GM18508 (cell line): ENCODE measurements around the gene COMMD9.
"Not testable (repeated sequence)": the region's sequence is repeated elsewhere in the genome, so short reads cannot be mapped to it uniquely, and the experiment has no call there.

Experiments used
- ATAC-seq: cut with Tn5 transposase; IDR thresholded peaks from one replicate; pipeline ENCODE4 v1.9.1; 2021; ENCODE audit warnings: moderate number of reproducible peaks; ENCODE audit not compliant: insufficient read depth, unreplicated experiment

Gene COMMD9

DNA sequence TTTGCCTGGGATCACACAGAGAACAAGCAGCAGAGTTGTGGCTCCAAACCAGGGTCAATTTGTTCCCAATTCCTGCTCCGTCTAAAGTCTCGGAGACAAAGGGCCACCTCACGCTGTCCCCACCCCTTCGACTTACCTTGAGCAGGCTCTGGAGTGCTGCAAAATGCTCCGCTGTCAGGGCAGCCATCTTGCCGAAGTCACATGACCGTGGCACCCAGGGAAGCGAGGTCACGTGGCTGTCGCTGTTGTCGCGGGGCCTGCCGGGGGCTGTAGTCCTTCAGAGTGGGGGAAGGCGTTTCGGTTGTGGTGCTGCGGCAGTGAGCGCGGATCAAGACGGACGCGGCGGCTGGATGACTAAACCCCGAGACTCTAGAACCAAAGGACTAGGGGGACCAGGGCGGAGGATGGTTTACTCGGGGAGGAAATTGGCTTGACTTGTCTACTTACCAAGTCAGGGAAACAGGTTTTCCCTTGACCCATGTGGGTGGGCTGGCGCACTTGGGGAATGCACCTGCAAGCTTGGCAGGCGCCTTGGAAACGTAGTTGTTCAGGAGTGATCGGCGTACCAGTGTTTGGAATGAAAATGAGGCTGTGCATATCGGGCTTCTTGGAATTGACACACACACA is at the start of gene COMMD9:
Gene COMMD9 (minus strand): TSS at position 199 of the 627 bp plus-strand sequence. CDS start 12 bp downstream, at position 187.
- ATAC-seq = peak; percentile 94

DNA sequence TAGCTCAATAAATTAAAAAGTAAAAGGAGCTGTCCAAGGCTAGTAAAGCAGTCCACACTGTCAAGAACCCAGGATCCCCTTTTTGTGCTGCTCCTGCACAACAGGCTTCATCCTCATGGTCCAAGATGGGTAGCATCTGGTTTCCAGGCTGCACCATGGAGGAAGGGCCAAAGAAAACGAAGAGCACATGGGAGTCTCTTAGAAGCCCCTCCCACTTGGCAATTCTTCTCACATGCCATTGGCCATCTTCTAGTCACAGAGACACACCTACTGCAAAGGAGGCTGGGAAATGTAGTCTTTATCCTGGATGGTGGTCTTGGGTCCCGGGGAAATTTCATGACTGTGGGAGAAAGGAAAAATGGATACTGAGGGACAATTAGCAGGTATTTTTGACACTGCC is 44.7 kb upstream of the COMMD9 start:
- ATAC-seq = no peak

DNA sequence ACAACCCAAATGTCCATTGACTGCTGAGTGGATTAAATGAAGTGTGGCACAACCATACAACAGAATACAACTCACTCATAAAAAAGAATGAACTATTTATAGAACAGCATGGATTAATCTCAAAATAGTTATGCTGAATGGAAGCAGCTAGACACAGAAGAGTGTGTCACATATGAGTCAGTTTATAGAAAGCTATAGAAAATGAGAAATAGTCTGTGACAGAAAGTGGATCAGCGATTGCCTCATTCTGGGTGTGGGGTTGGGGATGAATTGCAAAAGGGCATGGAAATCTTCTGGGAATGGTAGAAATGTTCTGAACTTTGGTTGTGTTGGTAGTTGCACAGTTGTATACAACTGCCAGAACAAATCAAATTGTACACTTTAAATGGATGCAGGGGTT is 44.2 kb upstream of the COMMD9 start:
- ATAC-seq = no peak

DNA sequence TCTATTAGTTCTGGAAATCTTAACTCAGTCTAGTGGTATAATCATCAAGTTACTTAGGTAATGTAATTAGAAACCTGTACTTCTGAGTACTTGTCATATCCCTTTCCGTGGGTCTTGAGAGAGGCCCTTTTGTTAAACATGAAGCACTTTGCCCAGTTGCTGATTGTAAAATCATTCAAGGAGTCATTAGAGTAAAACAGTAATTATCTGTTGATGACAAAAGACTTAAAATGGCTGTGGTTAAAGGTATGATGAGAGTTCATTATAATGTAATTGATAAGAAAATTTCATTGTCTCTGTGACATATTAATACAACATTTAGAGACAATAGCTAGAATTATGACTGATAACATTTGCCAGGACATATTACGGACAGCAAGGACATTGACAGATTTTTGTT is 41.2 kb upstream of the COMMD9 start:
- no peak for ATAC-seq

DNA sequence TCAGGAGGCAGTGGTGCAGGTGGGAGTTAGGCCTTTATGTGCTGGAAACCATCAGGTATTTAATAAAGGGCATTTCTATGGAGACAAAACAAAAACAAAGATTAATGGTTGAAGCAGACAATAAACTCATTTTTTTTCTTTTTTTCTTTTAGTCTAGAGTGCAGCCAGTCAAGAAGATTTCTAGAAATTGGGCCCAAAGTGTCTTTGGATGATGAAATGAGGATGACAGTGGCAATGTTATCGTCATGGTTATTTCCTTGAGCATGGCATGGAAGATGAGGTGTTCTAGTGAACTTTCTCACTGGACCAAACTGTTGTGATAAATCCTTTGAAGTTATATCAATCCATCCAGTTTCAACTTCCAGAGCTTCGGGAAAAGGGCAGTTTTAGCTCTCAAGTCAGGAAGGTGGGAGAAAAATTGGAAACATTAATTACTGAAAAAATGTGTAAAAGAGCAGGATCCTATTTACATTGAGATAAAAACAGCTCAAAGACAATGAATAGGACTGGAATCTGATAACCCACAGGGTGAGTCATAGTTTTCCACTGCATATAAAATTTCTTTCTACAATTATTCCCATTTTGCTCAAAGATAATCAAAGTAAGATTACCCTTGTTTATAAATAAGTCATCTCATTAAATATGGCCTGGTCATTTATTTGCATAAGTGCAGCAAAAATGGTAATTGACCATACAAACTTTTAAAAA is 39.9 kb upstream of the COMMD9 start:
- ATAC-seq = no peak

DNA sequence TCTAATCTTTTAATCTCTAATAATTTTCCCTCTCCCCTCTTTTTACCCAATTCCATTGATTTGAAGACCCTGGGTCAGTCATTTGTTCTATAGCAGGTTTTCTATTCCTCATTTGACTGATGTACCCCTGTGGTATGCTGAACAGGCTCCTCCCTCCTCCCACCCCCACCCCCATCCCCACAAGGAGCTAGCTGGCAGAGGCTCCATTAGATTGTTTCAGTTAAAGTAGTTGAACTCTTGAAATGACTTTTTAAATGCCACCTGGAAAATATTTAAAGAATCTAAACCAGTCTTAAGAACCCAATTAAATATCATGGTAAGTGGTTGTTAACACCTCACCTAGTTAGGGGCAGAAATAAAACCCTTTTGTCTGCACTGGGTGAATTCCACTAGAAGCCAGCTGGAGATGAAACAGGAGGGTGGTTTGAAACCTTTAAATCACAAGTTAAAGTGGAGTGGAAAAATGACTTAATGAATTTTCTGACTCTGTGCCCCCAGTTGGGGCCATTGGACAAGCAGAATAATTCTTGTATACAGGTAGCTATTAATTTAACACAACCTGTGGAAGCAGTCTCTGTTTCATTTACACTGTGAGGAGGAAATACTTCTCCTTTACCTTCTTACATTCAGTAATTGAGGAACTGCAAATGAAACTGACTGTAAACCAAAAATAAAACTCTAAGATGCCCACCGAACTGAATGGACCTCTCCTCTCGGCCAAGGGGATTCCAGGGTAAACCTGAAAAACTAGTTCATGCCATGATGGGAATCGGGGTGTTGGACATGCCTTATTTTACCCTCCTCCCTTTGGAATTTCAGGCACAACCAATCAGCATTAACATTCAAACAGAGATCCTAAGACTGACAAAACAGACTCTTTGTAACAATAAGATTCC is 37.5 kb upstream of the COMMD9 start:
- peak; percentile 63 for ATAC-seq

DNA sequence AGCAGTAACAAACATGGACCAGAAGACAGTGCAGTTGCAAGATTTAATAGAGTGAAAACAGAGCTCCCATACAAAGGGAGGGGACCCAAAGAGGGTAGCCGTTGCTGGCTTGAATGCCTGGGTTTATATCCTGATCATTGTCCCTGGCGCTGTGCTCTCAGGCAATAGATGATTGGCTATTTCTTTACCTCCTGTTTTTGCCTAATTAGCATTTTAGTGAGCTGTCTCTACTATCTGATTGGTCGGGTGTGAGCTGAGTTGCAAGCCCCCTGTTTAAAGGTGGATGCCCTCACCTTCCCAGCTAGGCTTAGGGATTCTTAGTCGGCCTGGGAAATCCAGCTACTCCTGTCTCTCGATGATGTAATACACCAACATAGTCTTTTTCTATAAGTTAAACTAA is 36.2 kb upstream of the COMMD9 start:
- not testable (repeated sequence) for ATAC-seq

DNA sequence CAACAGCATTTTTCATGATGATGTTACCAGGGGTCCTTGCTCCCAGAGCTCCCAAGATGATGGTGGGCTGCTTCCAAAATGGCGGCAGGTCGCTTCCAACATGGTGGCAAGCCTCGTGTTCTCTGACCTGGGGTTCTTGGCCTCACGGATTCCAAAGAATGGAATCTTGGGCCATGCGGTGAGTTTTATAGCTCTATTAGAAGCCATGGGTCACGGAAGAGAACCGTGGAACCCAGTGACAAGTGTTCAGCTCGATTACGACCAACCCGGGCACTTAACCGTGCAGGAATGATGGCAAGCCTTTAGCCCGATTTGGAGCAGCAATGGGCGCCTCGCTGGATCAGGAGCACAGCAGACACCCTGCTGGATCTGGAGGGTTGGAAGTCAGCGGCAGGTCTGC is 35.7 kb upstream of the COMMD9 start:
- ATAC-seq = not testable (repeated sequence)

DNA sequence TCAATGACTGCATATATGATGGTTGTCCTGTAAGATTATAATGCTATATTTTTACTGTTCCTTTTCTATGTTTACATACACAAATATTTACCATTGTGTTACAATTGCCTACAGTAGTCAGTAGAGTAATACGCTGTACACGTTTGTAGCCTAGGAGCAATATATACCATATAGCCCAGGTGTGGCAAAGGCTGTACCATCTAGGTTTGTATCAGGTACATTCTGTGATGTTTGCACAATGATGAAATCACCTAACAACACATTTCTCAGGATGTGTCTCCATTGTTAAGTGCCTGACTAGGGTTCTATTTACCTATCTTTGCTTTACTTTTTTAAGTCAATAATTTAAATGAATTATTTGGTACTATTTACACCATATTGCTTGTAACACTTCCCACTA is 28.8 kb upstream of the COMMD9 start:
- no peak for ATAC-seq

DNA sequence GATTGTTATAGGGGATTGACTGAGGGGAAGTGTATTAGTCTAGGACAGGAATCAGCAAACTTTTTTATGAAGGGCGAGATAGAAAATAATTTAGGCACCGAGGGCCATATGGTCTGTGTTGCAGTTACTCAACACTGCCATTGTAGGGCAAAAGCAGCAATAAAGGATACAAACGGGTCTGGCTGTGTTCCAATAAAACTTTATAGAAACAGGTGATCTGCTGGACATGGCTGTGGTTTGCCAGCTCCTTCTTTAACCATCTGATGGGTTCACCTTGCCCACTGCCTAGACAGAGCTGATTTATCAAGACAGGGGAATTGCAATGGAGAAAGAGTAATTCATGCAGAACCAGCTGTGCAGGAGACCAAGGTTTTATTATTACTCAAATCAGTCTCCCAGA is 26.8 kb upstream of the COMMD9 start:
- no peak for ATAC-seq

DNA sequence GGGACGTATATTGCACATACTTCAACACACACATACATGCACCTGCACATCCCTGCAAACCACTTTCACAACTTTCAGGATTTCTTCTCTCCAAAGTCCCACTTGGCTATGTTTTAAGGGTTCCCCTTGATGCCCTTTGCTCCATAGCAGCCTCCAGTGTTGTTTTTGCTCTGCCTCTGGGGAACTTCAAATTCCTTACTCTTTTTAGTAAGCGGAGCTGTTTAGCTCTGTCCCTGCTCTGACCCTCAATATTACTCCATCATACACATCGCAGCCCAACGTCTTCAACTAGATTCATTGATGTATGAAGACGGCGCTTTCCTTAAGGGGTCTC is 25.2 kb upstream of the COMMD9 start:
- no peak for ATAC-seq

DNA sequence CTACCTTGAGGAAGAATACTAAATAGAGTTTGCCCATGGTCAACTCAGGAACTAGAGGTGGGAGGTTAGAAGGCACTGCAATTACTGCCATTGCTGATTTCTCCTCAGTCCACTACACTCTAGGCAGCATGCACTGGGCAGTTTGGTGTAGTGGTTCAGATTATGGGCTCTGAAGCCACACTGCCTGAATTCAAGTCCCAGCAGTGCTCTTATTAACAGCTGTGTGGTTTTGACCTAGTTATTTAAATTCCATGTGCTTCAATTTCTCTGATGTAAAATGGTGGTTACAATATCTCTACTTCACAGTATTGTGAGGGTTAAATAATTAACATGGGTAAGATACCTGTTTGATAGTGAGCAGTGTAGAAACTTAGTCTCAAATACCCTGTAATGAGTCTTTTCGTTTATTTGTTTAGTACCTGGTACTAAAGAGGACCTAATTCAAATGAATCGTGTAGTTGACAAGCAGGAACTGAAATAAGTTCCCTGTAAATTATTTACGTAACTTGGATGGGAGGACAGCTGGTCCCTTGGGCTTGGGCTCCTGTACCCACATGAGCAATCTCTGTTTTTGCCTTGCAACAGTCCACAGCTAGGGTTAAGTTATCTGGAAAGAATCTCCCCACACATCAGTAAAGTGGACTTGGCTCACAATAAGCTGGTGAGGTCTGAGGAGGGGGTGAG is 24.7 kb upstream of the COMMD9 start:
- ATAC-seq = peak; percentile 51

DNA sequence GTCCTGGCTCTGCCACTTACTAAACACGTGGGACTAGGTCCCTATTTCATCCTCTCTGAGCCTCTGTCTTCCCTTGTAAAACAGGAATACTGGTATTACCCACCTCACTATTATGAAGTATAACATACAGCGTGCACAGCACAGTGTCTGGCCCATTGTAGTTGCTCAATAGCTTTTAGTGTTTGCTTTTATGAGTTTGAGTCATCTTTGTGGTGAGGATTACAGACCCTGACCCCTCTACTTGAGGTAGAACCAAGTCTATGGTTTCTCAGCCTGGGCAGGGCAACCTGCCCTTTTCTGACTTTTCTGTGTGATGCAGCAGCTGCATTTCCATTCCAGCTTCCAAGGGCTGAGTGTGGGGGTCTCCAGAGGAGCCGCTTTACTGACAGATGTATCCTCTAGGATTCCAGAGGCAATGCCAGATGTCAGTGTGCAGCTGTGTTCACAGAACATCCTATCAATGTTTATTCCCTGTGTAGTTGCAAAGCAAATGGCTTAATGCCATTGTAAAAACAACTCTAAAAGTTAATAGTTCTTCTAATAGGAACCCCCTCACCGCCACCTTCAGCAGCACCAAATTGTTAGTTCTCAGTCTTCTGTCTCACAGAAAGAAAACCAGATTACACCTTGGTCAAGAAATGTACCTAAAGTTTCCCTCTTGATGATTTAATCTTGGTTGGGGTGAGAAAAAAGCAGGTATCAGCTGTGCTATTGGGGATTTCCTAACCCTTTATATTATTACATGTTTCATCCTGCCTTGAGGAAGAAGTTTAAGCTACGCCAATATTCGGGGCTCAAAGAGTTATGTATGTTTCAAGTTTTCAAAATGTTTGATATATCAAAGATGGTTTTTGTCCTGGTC is 23.6 kb upstream of the COMMD9 start:
- no peak for ATAC-seq

DNA sequence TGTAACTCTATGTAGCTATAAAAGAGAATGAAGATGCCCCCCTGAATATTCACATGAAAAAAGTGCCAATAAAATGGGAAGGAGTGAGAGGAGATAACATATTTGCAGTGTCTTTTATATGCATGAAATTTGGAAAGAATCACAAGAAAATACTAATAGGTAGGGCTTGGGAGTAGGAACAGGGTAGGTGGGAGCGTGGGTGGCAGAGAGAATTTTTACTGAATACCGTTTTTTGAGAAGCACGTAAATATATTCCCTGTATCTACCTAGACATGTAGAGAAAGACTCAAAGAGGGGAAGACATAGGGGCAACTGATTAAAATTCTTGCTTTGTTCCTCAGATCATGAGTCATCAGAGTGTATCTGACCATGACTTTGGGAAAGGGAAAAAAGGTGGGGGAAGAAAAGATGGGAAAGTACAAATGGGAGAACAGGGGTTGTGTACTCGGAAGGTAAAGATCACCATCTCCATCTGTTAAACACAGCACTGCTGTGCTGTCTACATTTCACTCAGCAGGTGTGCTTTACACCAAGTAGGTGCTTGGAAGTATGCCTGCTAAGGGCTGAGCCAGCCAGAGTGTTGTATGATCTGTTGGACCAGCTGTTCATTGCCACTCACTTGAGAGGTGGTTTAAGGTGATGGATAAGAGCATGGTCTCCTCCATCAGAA is 22.8 kb upstream of the COMMD9 start:
- ATAC-seq = no peak

DNA sequence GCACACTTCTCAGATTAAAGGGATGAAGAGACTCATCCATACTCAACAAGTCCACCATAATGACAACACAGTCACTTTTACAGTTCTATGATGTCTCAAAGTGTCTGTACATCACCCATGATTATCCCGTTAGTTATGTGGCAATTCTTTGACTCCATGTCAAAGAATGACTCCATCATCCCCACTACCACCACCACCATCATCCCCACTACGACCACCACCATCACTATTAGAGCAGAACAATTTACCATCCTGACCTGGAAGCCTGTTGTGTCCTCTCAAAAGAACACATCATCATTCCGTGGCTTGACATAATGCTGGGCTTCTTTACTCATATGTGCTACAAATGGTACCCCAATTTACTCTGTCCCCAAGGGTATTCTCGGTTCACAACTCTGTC is 20.6 kb upstream of the COMMD9 start:
- no peak for ATAC-seq

DNA sequence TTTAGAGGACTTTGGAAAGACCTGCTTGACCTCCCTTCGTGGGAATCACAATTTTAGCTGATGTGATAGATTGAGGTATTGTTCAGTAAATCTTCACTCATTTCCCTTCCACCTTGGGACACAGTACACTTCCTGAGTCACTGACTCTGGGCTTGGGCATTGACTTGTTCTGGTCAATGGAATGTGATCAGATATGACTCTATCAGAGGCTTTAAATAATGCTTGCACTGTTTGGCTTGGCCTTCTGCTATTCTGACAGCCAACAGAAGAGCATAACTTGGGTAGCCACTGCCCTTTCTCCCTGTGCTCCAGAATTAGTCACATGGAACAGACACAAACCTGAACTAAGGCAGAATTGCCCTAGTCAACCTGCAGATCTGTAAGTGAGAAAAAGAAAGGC is 19.4 kb upstream of the COMMD9 start:
- ATAC-seq = no peak

DNA sequence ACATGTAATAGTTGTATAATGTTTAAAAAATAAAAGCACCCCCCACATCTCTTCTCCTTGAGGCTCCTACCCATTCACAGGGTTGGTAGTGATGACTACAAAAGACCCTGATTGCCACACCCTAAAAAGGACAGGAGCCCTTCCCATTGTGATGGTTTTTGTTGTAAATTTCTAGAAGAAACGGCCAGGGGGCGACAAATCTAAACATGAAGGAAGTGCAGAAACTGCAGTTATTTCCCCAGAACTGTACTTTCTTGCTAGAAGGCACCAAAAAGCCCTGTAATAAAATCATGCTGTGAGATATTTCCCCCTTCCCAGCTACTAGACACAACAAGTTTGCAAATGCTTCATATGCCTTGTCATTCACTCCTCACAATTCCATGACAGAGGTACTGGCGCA is 17.7 kb upstream of the COMMD9 start:
- ATAC-seq = no peak

DNA sequence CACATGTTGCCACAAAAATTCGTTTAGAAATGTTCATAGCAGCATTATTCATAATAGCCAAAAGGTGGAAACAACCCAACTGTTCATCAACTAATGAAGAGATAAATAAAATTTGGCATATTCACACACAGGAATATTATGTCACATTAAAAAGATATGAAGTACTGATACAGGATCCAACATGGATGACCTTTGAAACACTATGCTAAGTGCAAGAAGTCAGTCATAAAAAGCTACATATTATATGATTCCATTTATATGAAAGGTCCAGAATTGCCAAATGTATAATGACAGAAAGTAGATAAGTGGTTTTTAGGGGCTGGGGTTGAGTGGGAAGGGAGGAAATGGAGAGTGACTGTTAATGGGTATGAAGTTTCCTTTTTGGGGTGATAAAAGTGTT is 15.8 kb upstream of the COMMD9 start:
- no peak for ATAC-seq

DNA sequence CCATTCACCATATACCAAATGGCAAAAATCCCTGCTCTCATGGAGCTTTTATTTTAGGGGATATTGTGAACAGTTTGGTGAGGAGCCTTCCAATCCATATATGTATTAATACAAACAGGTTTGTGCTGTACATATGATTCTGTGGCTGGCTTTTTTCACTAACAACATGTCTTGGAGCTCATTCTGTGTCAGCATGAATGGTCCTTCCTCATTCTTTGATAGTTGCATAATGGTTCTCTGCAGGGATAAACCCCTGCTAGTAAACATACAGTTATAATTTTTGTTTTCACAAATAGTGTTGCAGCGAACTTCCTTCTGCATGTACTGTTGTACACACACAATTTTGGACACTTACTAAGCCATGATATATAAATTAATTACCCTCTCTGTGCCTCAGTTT is 15.1 kb upstream of the COMMD9 start:
- no peak for ATAC-seq
